ENCODE results near the gene FAM25A.

The FAM25A gene

GRCh38 chr10:87066865-87067264 lies 46.8 kb downstream of the FAM25A start:
- DNase-seq: no peak

- DNase-seq: no peak
Observed at GRCh38 chr10:87068281-87068680, 48.2 kb downstream of the FAM25A start.

- DNase-seq: no peak
Observed at GRCh38 chr10:87072449-87072848, 52.4 kb downstream of the FAM25A start.

All from activated CD4-positive, alpha-beta T cell treated with anti-CD3 and anti-CD28 coated beads for 4 hours (primary cell).